ENCODE measurements around the gene C5orf22. TPM values are rescaled to one million over a fixed set of nuclear protein-coding genes. Genes with fewer than 3 reads are reported as not detected.

Gene C5orf22
- polyA plus RNA-seq, 2 of the 4 experiments (the other 2 are of a cell fraction), result 12.8 to 29.4 TPM

DNA sequence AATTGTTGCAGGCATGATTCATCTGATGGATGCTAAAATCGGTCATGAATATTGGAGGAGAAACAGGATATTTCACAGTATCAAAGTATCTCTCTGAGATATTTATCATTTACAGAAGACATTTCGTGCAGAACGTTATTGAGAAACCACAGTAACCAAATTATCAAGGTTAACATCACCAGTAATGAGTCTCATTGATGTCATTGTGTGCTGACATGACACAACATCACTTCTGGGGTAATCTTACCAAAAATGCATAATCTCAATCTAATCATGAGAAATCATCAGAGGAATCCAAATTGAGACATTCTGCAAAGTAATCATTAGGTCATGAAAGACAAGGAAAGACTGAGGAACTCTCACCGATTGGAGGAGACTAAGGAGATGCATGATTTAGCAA lies 42.7 kb downstream of the C5orf22 start:
- no peak for FAIRE-seq
- DNase-seq (ENCODE audit: low read depth in 1 of 2, low spot score in 1 of 2), result no peak
- Histone ChIP-seq H3K9me3 (no peaks in the 10 kb centered on the region), H3K4me2 (no peak overlapping the region), H3K27ac (no peak overlapping the region), H3K4me1 (no peaks in the 10 kb centered on the region), H3K4me3 (no peak overlapping the region)
- ChIA-PET CTCF (interaction anchor here (0.7 to 1.1 kb wide), 2 partner anchors 234 to 518 kb away, joined by 3 to 4 read pairs; no protein-coding TSS in a partner anchor), POLR2A (no interaction called here)
- TF ChIP-seq ZFP36 (IDR thresholded peaks at IDR 0.05; ENCODE audit: borderline replicate concordance, partially characterized antibody) (no peak), RFX5 (IDR thresholded peaks at IDR 0.05) (no peak), MAFK (IDR thresholded peaks at IDR 0.05; ENCODE audit: partially characterized antibody) (peak; percentile 83), NR3C1 (IDR thresholded peaks at IDR 0.05) (no peak), GATA3 (IDR thresholded peaks at IDR 0.05; ENCODE audit: borderline replicate concordance) (no peak)
- TF ChIP-seq, protein P1, sequence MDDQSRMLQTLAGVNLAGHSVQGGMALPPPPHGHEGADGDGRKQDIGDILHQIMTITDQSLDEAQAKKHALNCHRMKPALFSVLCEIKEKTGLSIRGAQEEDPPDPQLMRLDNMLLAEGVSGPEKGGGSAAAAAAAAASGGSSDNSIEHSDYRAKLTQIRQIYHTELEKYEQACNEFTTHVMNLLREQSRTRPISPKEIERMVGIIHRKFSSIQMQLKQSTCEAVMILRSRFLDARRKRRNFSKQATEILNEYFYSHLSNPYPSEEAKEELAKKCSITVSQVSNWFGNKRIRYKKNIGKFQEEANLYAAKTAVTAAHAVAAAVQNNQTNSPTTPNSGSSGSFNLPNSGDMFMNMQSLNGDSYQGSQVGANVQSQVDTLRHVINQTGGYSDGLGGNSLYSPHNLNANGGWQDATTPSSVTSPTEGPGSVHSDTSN (IDR thresholded peaks at IDR 0.05), result no peak
- TF ChIP-seq, protein P2, sequence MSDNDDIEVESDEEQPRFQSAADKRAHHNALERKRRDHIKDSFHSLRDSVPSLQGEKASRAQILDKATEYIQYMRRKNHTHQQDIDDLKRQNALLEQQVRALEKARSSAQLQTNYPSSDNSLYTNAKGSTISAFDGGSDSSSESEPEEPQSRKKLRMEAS (IDR thresholded peaks at IDR 0.05), result no peak
- WGBS (ENCODE audit: missing lambda C conversion rate), result 23% methylated on average over 4 of the region's 4 CpGs
- ATAC-seq, result no peak

DNA sequence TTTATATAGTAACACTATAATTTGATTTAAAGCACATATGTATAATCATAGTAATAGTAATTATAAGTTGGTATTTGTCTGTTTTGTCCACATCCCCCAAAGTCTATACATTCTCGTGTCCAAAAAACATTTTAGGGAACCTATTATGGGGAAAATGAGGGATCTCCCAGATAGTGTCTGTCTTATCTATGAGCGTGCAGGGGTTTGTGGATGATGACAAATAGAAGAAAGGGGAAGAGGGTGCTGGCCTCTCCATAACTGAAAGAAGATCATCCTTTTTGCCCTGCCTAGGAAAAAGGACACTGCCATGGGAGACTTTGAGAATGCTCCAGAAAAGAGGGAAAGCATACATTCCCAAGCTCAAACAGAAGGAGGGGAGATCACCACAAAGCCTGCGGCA lies 45.3 kb downstream of the C5orf22 start:
- Histone ChIP-seq H3K4me3 (no peak overlapping the region), H3K27ac (no peak overlapping the region), H3K4me2 (no peak overlapping the region), H3K9me3 (no peaks in the 10 kb centered on the region), H3K4me1 (no peaks in the 10 kb centered on the region)
- ChIA-PET POLR2A (no interaction called here), CTCF (no interaction called here)
- FAIRE-seq, result no peak
- ATAC-seq, result no peak
- TF ChIP-seq GATA3 (IDR thresholded peaks at IDR 0.05; ENCODE audit: borderline replicate concordance) (no peak), CEBPB (IDR thresholded peaks at IDR 0.05) (no peak), RCOR1 (IDR thresholded peaks at IDR 0.05; ENCODE audit: low read depth, low read length) (no peak), RARB (CRISPR knock-in tag; IDR thresholded peaks at IDR 0.05) (no peak), HDAC2 (IDR thresholded peaks at IDR 0.05) (no peak), MYC (IDR thresholded peaks at IDR 0.05; ENCODE audit: borderline replicate concordance, low read length) (no peak), RFX5 (IDR thresholded peaks at IDR 0.05) (no peak), FOSL2 (IDR thresholded peaks at IDR 0.05) (no peak), FOSL2 (CRISPR knock-in tag; IDR thresholded peaks at IDR 0.05) (no peak), CHD2 (IDR thresholded peaks at IDR 0.05; ENCODE audit: low read length, partially characterized antibody) (no peak), JUNB (IDR thresholded peaks at IDR 0.05) (no peak), POLR2A (IDR thresholded peaks at IDR 0.05; ENCODE audit: low read length) (no peak)
- TF ChIP-seq, protein P1 (IDR thresholded peaks at IDR 0.05), result no peak
- TF ChIP-seq, protein P3, sequence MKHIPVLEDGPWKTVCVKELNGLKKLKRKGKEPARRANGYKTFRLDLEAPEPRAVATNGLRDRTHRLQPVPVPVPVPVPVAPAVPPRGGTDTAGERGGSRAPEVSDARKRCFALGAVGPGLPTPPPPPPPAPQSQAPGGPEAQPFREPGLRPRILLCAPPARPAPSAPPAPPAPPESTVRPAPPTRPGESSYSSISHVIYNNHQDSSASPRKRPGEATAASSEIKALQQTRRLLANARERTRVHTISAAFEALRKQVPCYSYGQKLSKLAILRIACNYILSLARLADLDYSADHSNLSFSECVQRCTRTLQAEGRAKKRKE (CRISPR knock-in tag; IDR thresholded peaks at IDR 0.05; ENCODE audit: low read depth), result no peak
- TF ChIP-seq, protein P4, sequence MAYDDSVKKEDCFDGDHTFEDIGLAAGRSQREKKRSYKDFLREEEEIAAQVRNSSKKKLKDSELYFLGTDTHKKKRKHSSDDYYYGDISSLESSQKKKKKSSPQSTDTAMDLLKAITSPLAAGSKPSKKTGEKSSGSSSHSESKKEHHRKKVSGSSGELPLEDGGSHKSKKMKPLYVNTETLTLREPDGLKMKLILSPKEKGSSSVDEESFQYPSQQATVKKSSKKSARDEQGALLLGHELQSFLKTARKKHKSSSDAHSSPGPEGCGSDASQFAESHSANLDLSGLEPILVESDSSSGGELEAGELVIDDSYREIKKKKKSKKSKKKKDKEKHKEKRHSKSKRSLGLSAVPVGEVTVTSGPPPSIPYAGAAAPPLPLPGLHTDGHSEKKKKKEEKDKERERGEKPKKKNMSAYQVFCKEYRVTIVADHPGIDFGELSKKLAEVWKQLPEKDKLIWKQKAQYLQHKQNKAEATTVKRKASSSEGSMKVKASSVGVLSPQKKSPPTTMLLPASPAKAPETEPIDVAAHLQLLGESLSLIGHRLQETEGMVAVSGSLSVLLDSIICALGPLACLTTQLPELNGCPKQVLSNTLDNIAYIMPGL (CRISPR knock-in tag; IDR thresholded peaks at IDR 0.05; ENCODE audit: borderline replicate concordance), result no peak
- TF ChIP-seq, protein P2 (IDR thresholded peaks at IDR 0.05), result no peak
- no peak for DNase-seq (ENCODE audit: low read depth in 1 of 2, low spot score in 1 of 2)
- WGBS (ENCODE audit: missing lambda C conversion rate), result 46% methylated on average over 3 of the region's 3 CpGs

GRCh38 chr5:31579558-31579957 lies 47.5 kb downstream of the C5orf22 start:
- Histone ChIP-seq H3K27ac (no peak overlapping the region), H3K9me3 (no peaks in the 10 kb centered on the region), H3K4me2 (no peak overlapping the region), H3K4me3 (no peak overlapping the region), H3K4me1 (no peaks in the 10 kb centered on the region)
- ChIA-PET CTCF (interaction anchor here (1.2 to 2.6 kb wide), 5 partner anchors 59 to 513 kb away, joined by 3 to 16 read pairs (median 6); no protein-coding TSS in a partner anchor), POLR2A (no interaction called here)
- DNase-seq (ENCODE audit: low read depth in 1 of 2, low spot score in 1 of 2) (no peak), ATAC-seq (no peak), FAIRE-seq (no peak)
- 43% methylated on average over 2 of the region's 2 CpGs for WGBS (ENCODE audit: missing lambda C conversion rate)
- TF ChIP-seq, protein P3 (CRISPR knock-in tag; IDR thresholded peaks at IDR 0.05; ENCODE audit: low read depth), result no peak
- TF ChIP-seq RARB (CRISPR knock-in tag; IDR thresholded peaks at IDR 0.05), result no peak
- TF ChIP-seq RFX5 (IDR thresholded peaks at IDR 0.05), result no peak
- no peak for TF ChIP-seq HOXB5 (CRISPR knock-in tag; IDR thresholded peaks at IDR 0.05)
- TF ChIP-seq MAFK (IDR thresholded peaks at IDR 0.05; ENCODE audit: partially characterized antibody), result no peak
- no peak for TF ChIP-seq JUNB (IDR thresholded peaks at IDR 0.05)
- TF ChIP-seq PHF8 (IDR thresholded peaks at IDR 0.05; ENCODE audit: borderline replicate concordance, low read depth), result no peak
- TF ChIP-seq CTCF (IDR thresholded peaks at IDR 0.05), result no peak
- TF ChIP-seq HEYL (CRISPR knock-in tag; IDR thresholded peaks at IDR 0.05), result no peak
- TF ChIP-seq BHLHE40 (IDR thresholded peaks at IDR 0.05; ENCODE audit: low read depth, low read length), result no peak
- no peak for TF ChIP-seq SMC3 (IDR thresholded peaks at IDR 0.05)
- TF ChIP-seq HOXB13 (CRISPR knock-in tag; IDR thresholded peaks at IDR 0.05; ENCODE audit: low read depth), result no peak
- no peak for TF ChIP-seq SREBF2 (IDR thresholded peaks at IDR 0.05)
- no peak for TF ChIP-seq CBX8 (IDR thresholded peaks at IDR 0.05)

All from A549 (cell line).